SK-N-SH (cell line): Measurements from ENCODE around the gene ADPRS. TPM values are rescaled to one million over a fixed set of nuclear protein-coding genes. Genes with fewer than 3 reads are reported as not detected.

Source experiments
- CTCF ChIA-PET: fragments of 300-600, 350-600 bp; formaldehyde crosslinking; extraction: SDS; loops from one replicate; lab custom pipeline; 2021; lab: Yijun Ruan, JAX
- POLR2A ChIA-PET: fragments of 350-600 bp; sonication (Branson Sonifier 250); formaldehyde crosslinking; extraction: SDS; loops from one replicate; lab custom pipeline; 2020; ENCODE audit warnings: antibody characterized with exemption, inconsistent platforms; lab: Yijun Ruan, JAX
- DNase-seq: peaks from one replicate; pipeline ENCODE4 v3.0.0; 2012
- H2AFZ ChIP-seq: fragments of 200-600 bp; sonication (generic); 2 replicates; pipeline ENCODE4 v1.8.1; 2016; ENCODE audit warnings: antibody characterized with exemption, mild to moderate bottlenecking, low read depth
- H3F3A ChIP-seq: fragments of 200-600 bp; sonication (generic); replicated peaks from 2 replicates; pipeline ENCODE3; 2016; ENCODE audit warnings: antibody characterized with exemption, mild to moderate bottlenecking; ENCODE audit not compliant: insufficient read depth
- H3K27ac ChIP-seq, 2 experiments: fragments of 200-500 bp in 1 of 2; fragments of 200-600 bp in 1 of 2; sonication (Bioruptor generic) in 1 of 2; sonication (generic), shearing (Covaris generic) in 1 of 2; 2 replicates each; pipeline versions ENCODE4 v1.5.1 to v1.6.1; 2014 to 2016; ENCODE audit warnings: low read depth in 2 of 2, inconsistent platforms in 1 of 2, low read length in 1 of 2, mild to moderate bottlenecking in 1 of 2, mixed read lengths in 1 of 2
- H3K27me3 ChIP-seq: fragments of 200-600 bp; sonication (generic), shearing (Covaris generic); 2 replicates; pipeline ENCODE4 v1.6.1; 2016; ENCODE audit warnings: mixed run types; ENCODE audit not compliant: insufficient read depth
- H3K36me3 ChIP-seq, 2 experiments: fragments of 200-500 bp in 1 of 2; fragments of 200-600 bp in 1 of 2; sonication (Bioruptor generic) in 1 of 2; sonication (generic) in 1 of 2; replicated peaks in 1 of 2; 2 replicates each; pipeline versions ENCODE3 to v1.5.1; 2014 to 2016; ENCODE audit warnings: low read length in 1 of 2, mild to moderate bottlenecking in 1 of 2; ENCODE audit not compliant: insufficient read depth in 2 of 2, control insufficient read depth in 1 of 2
- H3K4me1 ChIP-seq, 2 experiments: fragments of 200-500 bp in 1 of 2; fragments of 200-600 bp in 1 of 2; sonication (Bioruptor generic) in 1 of 2; sonication (generic), shearing (Covaris generic) in 1 of 2; 2 replicates each; pipeline versions ENCODE4 v1.5.1 to v1.6.1; 2014 to 2016; ENCODE audit warnings: low read depth in 1 of 2, low read length in 1 of 2, mixed run types in 1 of 2; ENCODE audit not compliant: insufficient read depth in 2 of 2, control insufficient read depth in 1 of 2
- H3K4me2 ChIP-seq: fragments of 200-600 bp; sonication (generic), shearing (Covaris generic); 2 replicates; pipeline ENCODE4 v1.6.1; 2017; ENCODE audit warnings: mixed run types
- H3K4me3 ChIP-seq, 2 experiments: fragments of 200-500 bp in 1 of 2; fragments of 200-600 bp in 1 of 2; sonication (Bioruptor generic) in 1 of 2; sonication (generic), shearing (Covaris generic) in 1 of 2; 2 replicates each; pipeline versions ENCODE4 v1.5.1 to v1.8.1; 2014 to 2016; ENCODE audit warnings: low read depth in 2 of 2, inconsistent platforms in 1 of 2, low read length in 1 of 2, mild to moderate bottlenecking in 1 of 2, mixed read lengths in 1 of 2, moderate library complexity in 1 of 2
- H3K79me2 ChIP-seq: fragments of 200-600 bp; sonication (generic); 2 replicates; pipeline ENCODE4 v1.8.1; 2017; ENCODE audit warnings: mild to moderate bottlenecking; ENCODE audit not compliant: insufficient read depth
- H3K9ac ChIP-seq: fragments of 200-600 bp; sonication (generic); 2 replicates; pipeline ENCODE4 v1.6.1; 2017; ENCODE audit warnings: mixed run types
- H3K9me2 ChIP-seq: fragments of 200-600 bp; sonication (generic); 2 replicates; pipeline ENCODE4 v1.6.1; 2017; ENCODE audit warnings: mixed run types
- H3K9me3 ChIP-seq: fragments of 200-600 bp; sonication (generic); 2 replicates; pipeline ENCODE4 v1.6.1; 2017; ENCODE audit warnings: mixed run types, mild to moderate bottlenecking, moderate library complexity
- H4K20me1 ChIP-seq: fragments of 200-600 bp; sonication (generic); 2 replicates; pipeline ENCODE4 v1.6.1; 2017; ENCODE audit warnings: mild to moderate bottlenecking, mixed run types; ENCODE audit not compliant: insufficient read depth
- ELF1 ChIP-seq: IDR thresholded peaks from 2 replicates; pipeline ENCODE4 v1.4.0; 2012
- FOXJ3 ChIP-seq: sonication (generic); formaldehyde crosslinking; IDR thresholded peaks from 2 replicates; pipeline ENCODE4 v1.5.1; 2020; ENCODE audit warnings: mild to moderate bottlenecking, missing genetic modification reagents
- GATA2 ChIP-seq: sonication (generic); formaldehyde crosslinking; IDR thresholded peaks from 2 replicates; pipeline ENCODE4 v1.5.0; 2020; ENCODE audit warnings: mild to moderate bottlenecking, missing genetic modification reagents
- MXI1 ChIP-seq: IDR thresholded peaks from 2 replicates; pipeline ENCODE4 v1.6.1; 2012; ENCODE audit warnings: mild to moderate bottlenecking, low read depth, low read length, improper control_type of control experiment
- NRF1 ChIP-seq: IDR thresholded peaks from 2 replicates; pipeline ENCODE4 v1.6.1; 2012; ENCODE audit warnings: low read depth, mild to moderate bottlenecking, low read length
- PBX3 ChIP-seq: IDR thresholded peaks from 2 replicates; pipeline ENCODE4; 2012
- REST ChIP-seq: IDR thresholded peaks from 2 replicates; pipeline ENCODE4 v1.6.1; 2012; ENCODE audit warnings: mild to moderate bottlenecking, low read depth, low read length, moderate library complexity
- SMC3 ChIP-seq: IDR thresholded peaks from 2 replicates; pipeline ENCODE4 v1.6.1; 2012; ENCODE audit warnings: low read depth, low read length, improper control_type of control experiment
- USF2 ChIP-seq: fragments of 150-350 bp; IDR thresholded peaks from 2 replicates; pipeline ENCODE4 v1.6.1; 2017; ENCODE audit warnings: antibody characterized with exemption, low read length, low read depth, borderline replicate concordance
- YY1 ChIP-seq: IDR thresholded peaks from 2 replicates; pipeline ENCODE4 v1.4.0; 2012; ENCODE audit warnings: low read depth, mild to moderate bottlenecking
- ZBTB33 ChIP-seq: IDR thresholded peaks from 2 replicates; pipeline ENCODE4 v1.4.0; 2012; ENCODE audit warnings: low read depth, borderline replicate concordance
- WGBS: methylation state at CpG from one replicate; pipeline ENCODE4 v1.1.6; 2017; ENCODE audit warnings: low lambda C conversion rate; 5-methylcytosine and 5-hydroxymethylcytosine counted together
- polyA plus RNA-seq, 3 experiments: library from polyadenylated mRNA; depleted of rRNA; stranded (reverse); fragments of >200 nt; gene quantifications; 2 replicates each; pipeline ENCODE4 v1.2.3, GENCODE V29; 2012

The ADPRS gene
- polyA plus RNA-seq, 1 of the 3 experiments (the other 2 are of a cell fraction) = 54.2 TPM

GRCh38 chr1:36098650-36099365 lies 10.1 kb downstream of the ADPRS start:
- WGBS = no CpG with 5 or more reads among the region's 13 CpGs
- CTCF ChIA-PET = interaction anchor here (1.2 to 32.6 kb wide), 5 partner anchors 12 to 188 kb away, joined by 5 to 700 read pairs (median 11); partner anchors contain the start of gene AGO3
- Histone ChIP-seq H3K27ac (peak overlapping the region in 1 of 2 experiments; percentile 12; a peak in 1 of 4 replicates), H3K4me2 (no peak overlapping the region)
- no peak for DNase-seq
- TF ChIP-seq SMC3 = no peak
- TF ChIP-seq NRF1 = no peak
- no peak for TF ChIP-seq MXI1
- TF ChIP-seq PBX3 = no peak
- TF ChIP-seq FOXJ3 (CRISPR knock-in tag) = no peak
- TF ChIP-seq ELF1 = no peak
- no peak for TF ChIP-seq ZBTB33
- no peak for TF ChIP-seq REST
- no peak for TF ChIP-seq YY1
- TF ChIP-seq GATA2 = no peak
- no peak for TF ChIP-seq USF2
- TF ChIP-seq, all 33 proteins: peak for 0
- Histone ChIP-seq H3K9me3 (no peaks in the 10 kb centered on the region), H3K9me2 (no peaks in the 10 kb centered on the region), H3F3A (peaks cover 17% of the 10 kb centered on the region), H3K27me3 (no peaks in the 10 kb centered on the region), H3K9ac (no peak overlapping the region), H2AFZ (peak overlapping the region; percentile 78; the same call in 1 of the 2 replicates), H3K36me3 (peaks cover 4 to 24% of the 10 kb centered on the region in 2 experiments), H3K4me1 (peaks cover 0 to 49% of the 10 kb centered on the region in 2 experiments; a peak in 2 of 4 replicates), H3K79me2 (no peaks in the 10 kb centered on the region), H4K20me1 (no peaks in the 10 kb centered on the region), H3K4me3 (no peak overlapping the region)
- POLR2A ChIA-PET = no interaction called here
